Mesenchymal stem cell (in vitro differentiated cells and primary cell): ENCODE data around the gene XRCC5.

Experiments
- DNase-seq: peaks from one replicate; pipeline ENCODE4 v3.0.0-alpha.2; 2013
- H2AFZ ChIP-seq: one replicate; pipeline ENCODE4 v1.6.1; 2013; ENCODE audit warnings: low read depth, mild to moderate bottlenecking, control low read depth, inconsistent platforms, low read length, moderate library complexity
- H2AK5ac ChIP-seq: 2 replicates; pipeline ENCODE4 v1.6.1; 2013; ENCODE audit warnings: low read length, moderate library complexity, mild to moderate bottlenecking, inconsistent platforms; ENCODE audit not compliant: severe bottlenecking
- H2BK120ac ChIP-seq: one replicate; pipeline ENCODE4 v1.6.1; 2013; ENCODE audit warnings: low read depth, mild to moderate bottlenecking, inconsistent platforms, low read length, moderate library complexity
- H2BK12ac ChIP-seq, 2 experiments: one replicate each; pipeline ENCODE4 v1.6.1; 2013; ENCODE audit warnings: inconsistent platforms in 2 of 2, low read length in 2 of 2, mild to moderate bottlenecking in 2 of 2, moderate library complexity in 2 of 2, control low read depth in 1 of 2
- H2BK15ac ChIP-seq: one replicate; pipeline ENCODE4 v1.6.1; 2013; ENCODE audit warnings: mild to moderate bottlenecking, low read depth, inconsistent platforms; ENCODE audit not compliant: poor library complexity, severe bottlenecking
- H2BK5ac ChIP-seq: 2 replicates; pipeline ENCODE4 v1.6.1; 2013; ENCODE audit warnings: low read depth, mild to moderate bottlenecking, low read length, control low read depth, inconsistent platforms; ENCODE audit not compliant: poor library complexity, severe bottlenecking
- H3K14ac ChIP-seq, 2 experiments: one replicate each; pipeline ENCODE4 v1.6.1; 2013; ENCODE audit warnings: inconsistent platforms in 2 of 2, low read length in 2 of 2, control low read depth in 1 of 2, mild to moderate bottlenecking in 1 of 2, moderate library complexity in 1 of 2
- H3K18ac ChIP-seq, 2 experiments: one replicate each; pipeline ENCODE4 v1.6.1; 2013; ENCODE audit warnings: inconsistent platforms in 2 of 2, low read length in 2 of 2, control low read depth in 1 of 2, low read depth in 1 of 2, mild to moderate bottlenecking in 1 of 2
- H3K23ac ChIP-seq, 2 experiments: one replicate each; pipeline ENCODE4 v1.6.1; 2013; ENCODE audit warnings: inconsistent platforms in 2 of 2, low read length in 2 of 2, mild to moderate bottlenecking in 2 of 2, moderate library complexity in 2 of 2, control low read depth in 1 of 2
- H3K27ac ChIP-seq: 2 replicates; pipeline ENCODE4 v1.5.1; 2013; ENCODE audit warnings: mild to moderate bottlenecking, moderate library complexity, low read length, control low read depth, inconsistent platforms; ENCODE audit not compliant: poor library complexity, severe bottlenecking
- H3K27me3 ChIP-seq, 2 experiments: 2 replicates each; pipeline versions ENCODE4 v1.6.1 to v1.7.0; 2013; ENCODE audit warnings: low read length in 2 of 2, mild to moderate bottlenecking in 2 of 2, moderate library complexity in 2 of 2, control low read depth in 1 of 2, inconsistent platforms in 1 of 2; ENCODE audit not compliant: control insufficient read depth in 1 of 2, insufficient read depth in 1 of 2
- H3K36me3 ChIP-seq, 2 experiments: 2 replicates each; pipeline versions ENCODE4 v1.6.1 to v1.7.0; 2013; ENCODE audit warnings: low read length in 2 of 2, control low read depth in 1 of 2, inconsistent platforms in 1 of 2, low read depth in 1 of 2, mild to moderate bottlenecking in 1 of 2; ENCODE audit not compliant: insufficient read depth in 2 of 2, control insufficient read depth in 1 of 2
- H3K4ac ChIP-seq, 2 experiments: one replicate each; pipeline ENCODE4 v1.6.1; 2013; ENCODE audit warnings: inconsistent platforms in 2 of 2, low read length in 2 of 2, mild to moderate bottlenecking in 2 of 2, moderate library complexity in 2 of 2, control low read depth in 1 of 2, low read depth in 1 of 2
- H3K4me1 ChIP-seq: 2 replicates; pipeline ENCODE4 v1.6.1; 2013; ENCODE audit warnings: low read depth, low read length, control low read depth; ENCODE audit not compliant: control insufficient read depth, insufficient read depth
- H3K4me2 ChIP-seq: 2 replicates; pipeline ENCODE4 v1.6.1; 2013; ENCODE audit warnings: low read length, mild to moderate bottlenecking, inconsistent platforms; ENCODE audit not compliant: poor library complexity, severe bottlenecking
- H3K4me3 ChIP-seq, 2 experiments: 2 replicates each; pipeline versions ENCODE4 v1.5.1 to v1.7.0; 2013; ENCODE audit warnings: low read length in 2 of 2, mild to moderate bottlenecking in 2 of 2, control low read depth in 1 of 2, low read depth in 1 of 2; ENCODE audit not compliant: insufficient read depth in 1 of 2
- H3K79me1 ChIP-seq: replicated peaks from 2 replicates; pipeline ENCODE4 v1.6.1; 2013; ENCODE audit warnings: mild to moderate bottlenecking, control low read depth, low read length, inconsistent platforms; ENCODE audit not compliant: poor library complexity, severe bottlenecking
- H3K9ac ChIP-seq: 2 replicates; pipeline ENCODE4 v1.7.0; 2013; ENCODE audit warnings: mild to moderate bottlenecking, low read length, moderate library complexity
- H3K9me3 ChIP-seq: 2 replicates; pipeline ENCODE4 v1.7.0; 2013; ENCODE audit warnings: mild to moderate bottlenecking, low read length; ENCODE audit not compliant: control insufficient read depth
- H4K8ac ChIP-seq: one replicate; pipeline ENCODE4 v1.6.1; 2013; ENCODE audit warnings: inconsistent platforms, mild to moderate bottlenecking, low read length, moderate library complexity
- H4K91ac ChIP-seq: one replicate; pipeline ENCODE4 v1.6.1; 2013; ENCODE audit warnings: mild to moderate bottlenecking, low read length, inconsistent platforms
- WGBS: methylation state at CpG from one replicate; pipeline ENCODE4 v1.1.7; 2013; ENCODE audit warnings: mixed read lengths; 5-methylcytosine and 5-hydroxymethylcytosine counted together

The XRCC5 gene

DNA sequence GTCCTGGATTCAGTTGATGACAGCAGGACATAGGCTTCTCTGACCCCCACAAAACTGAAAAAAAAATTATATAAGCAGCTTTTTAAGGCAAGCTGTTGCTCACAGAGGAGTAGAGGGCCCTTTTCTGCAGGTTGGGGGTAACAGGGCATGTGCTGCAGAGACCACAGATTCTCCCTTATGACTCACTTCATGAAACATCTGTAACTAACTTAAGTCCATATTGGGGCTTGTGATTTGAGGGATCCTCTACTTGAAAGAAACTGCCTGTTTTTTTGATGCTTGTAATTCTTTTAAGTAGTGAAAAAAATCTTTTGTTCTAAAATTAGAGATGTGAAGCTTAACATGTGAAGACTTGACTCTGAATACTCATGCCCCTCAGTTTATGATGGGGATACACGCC, 33.4 kb downstream of the XRCC5 start:
- peak; percentile 41 for DNase-seq
- no peak overlapping the region for H3K4me3 ChIP-seq
- H4K8ac ChIP-seq = no peak overlapping the region
- H2AK5ac ChIP-seq = no peak overlapping the region
- H3K4me2 ChIP-seq = no peak overlapping the region
- H3K4me1 ChIP-seq = peaks cover 3% of the 10 kb centered on the region
- no peak overlapping the region for H3K14ac ChIP-seq
- 89% methylated on average over 1 of the region's 1 CpG for WGBS
- H3K36me3 ChIP-seq = peaks cover 20 to 97% of the 10 kb centered on the region in 2 experiments
- no peak overlapping the region for H3K18ac ChIP-seq
- no peak overlapping the region for H2BK12ac ChIP-seq
- no peak overlapping the region for H4K91ac ChIP-seq
- peaks cover 25% of the 10 kb centered on the region for H3K79me1 ChIP-seq
- H3K9ac ChIP-seq = peak overlapping the region; percentile 62
- H3K23ac ChIP-seq = no peak overlapping the region
- no peak overlapping the region for H2BK120ac ChIP-seq
- H3K27ac ChIP-seq = peak overlapping the region; percentile 32
- no peaks in the 10 kb centered on the region for H3K27me3 ChIP-seq
- no peak overlapping the region for H3K4ac ChIP-seq
- no peak overlapping the region for H2BK15ac ChIP-seq
- no peaks in the 10 kb centered on the region for H3K9me3 ChIP-seq
- no peak overlapping the region for H2BK5ac ChIP-seq
- no peak overlapping the region for H2AFZ ChIP-seq

DNA sequence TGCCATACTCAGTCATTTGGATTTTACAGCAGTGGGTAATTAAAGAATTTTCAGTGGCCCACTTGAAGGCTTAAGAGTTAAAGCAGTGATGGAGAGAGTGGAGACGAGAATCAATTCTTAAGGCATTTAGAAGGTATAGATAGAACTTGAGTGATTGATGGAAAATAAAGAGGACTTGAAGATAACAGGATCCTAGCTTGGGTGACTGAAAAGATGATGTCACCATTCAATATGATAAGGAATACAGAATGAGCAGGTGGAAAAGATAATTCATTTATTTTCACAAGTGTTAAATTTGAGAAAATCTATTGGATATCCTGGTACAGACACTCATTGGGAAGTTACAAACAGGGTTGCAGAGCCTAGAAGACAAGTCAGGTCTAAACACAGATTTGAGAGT, 35.2 kb downstream of the XRCC5 start:
- no peak overlapping the region for H3K27ac ChIP-seq
- peaks cover 3% of the 10 kb centered on the region for H3K4me1 ChIP-seq
- H3K18ac ChIP-seq = no peak overlapping the region
- no peak overlapping the region for H2AK5ac ChIP-seq
- H4K8ac ChIP-seq = no peak overlapping the region
- H4K91ac ChIP-seq = no peak overlapping the region
- no peak overlapping the region for H2BK5ac ChIP-seq
- H3K9me3 ChIP-seq = no peaks in the 10 kb centered on the region
- 98% methylated on average over 1 of the region's 1 CpG for WGBS
- H2AFZ ChIP-seq = no peak overlapping the region
- no peak overlapping the region for H2BK12ac ChIP-seq
- no peak overlapping the region for H3K23ac ChIP-seq
- DNase-seq = no peak
- peaks cover 19% of the 10 kb centered on the region for H3K79me1 ChIP-seq
- H3K9ac ChIP-seq = no peak overlapping the region
- H3K4me3 ChIP-seq = no peak overlapping the region
- H3K14ac ChIP-seq = no peak overlapping the region
- H3K4me2 ChIP-seq = no peak overlapping the region
- H3K4ac ChIP-seq = no peak overlapping the region
- no peak overlapping the region for H2BK15ac ChIP-seq
- H3K27me3 ChIP-seq = no peaks in the 10 kb centered on the region
- H3K36me3 ChIP-seq = peaks cover 19 to 97% of the 10 kb centered on the region in 2 experiments
- H2BK120ac ChIP-seq = no peak overlapping the region

DNA sequence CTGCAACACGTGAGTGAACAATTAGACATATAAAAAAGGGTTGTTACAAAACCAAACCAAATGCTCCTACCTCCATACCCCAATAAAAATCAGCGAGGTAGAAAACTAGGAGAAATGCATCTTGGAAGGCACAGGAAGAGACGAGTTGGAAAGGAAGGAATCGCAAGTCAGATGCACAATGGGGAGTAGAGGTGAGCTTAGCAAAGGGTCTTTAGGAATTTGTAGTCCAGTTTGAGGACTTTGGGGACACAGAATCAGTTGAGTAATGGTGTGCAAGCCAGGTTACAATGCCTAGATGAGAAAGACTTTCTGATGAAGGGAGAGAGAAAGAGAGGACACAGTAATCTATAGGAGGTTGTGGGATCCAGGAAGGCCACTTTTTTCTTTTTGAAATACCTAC, 35.7 kb downstream of the XRCC5 start:
- Histone ChIP-seq H2BK5ac (no peak overlapping the region), H2BK12ac (peak overlapping the region in 1 of 2 experiments; percentile 28), H3K4me1 (peaks cover 4% of the 10 kb centered on the region), H3K9ac (no peak overlapping the region), H3K9me3 (no peaks in the 10 kb centered on the region), H3K4ac (no peak overlapping the region), H3K4me3 (no peak overlapping the region), H3K14ac (no peak overlapping the region), H4K8ac (no peak overlapping the region), H4K91ac (no peak overlapping the region), H2BK15ac (no peak overlapping the region), H3K18ac (no peak overlapping the region), H3K27ac (no peak overlapping the region), H2BK120ac (no peak overlapping the region), H2AK5ac (no peak overlapping the region), H3K4me2 (no peak overlapping the region), H3K36me3 (peaks cover 20 to 97% of the 10 kb centered on the region in 2 experiments), H3K27me3 (no peaks in the 10 kb centered on the region), H3K79me1 (peaks cover 17% of the 10 kb centered on the region), H3K23ac (no peak overlapping the region), H2AFZ (no peak overlapping the region)
- 95% methylated on average over 3 of the region's 4 CpGs for WGBS
- DNase-seq = no peak

DNA sequence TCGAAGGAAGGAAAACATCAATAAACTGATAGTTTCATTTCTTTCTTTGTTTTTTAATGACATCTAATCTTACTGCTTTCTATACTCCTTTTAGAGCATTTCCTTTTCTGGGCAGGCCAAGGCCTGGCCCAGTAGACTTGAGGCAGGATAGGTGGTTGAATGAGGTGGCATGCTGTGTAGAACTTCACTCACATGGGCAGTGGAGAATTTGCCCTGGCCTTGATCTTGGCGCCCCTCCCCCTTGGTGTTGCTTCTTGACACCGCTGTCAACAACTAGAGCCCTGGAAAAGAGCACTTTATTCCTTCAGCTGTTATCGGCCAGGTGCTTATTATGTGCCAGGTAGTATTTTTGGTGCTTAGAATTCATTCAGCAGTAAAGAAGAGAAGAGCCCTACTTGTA, 37.4 kb downstream of the XRCC5 start:
- no peak overlapping the region for H3K4ac ChIP-seq
- no peak overlapping the region for H2BK5ac ChIP-seq
- H3K4me1 ChIP-seq = peaks cover 4% of the 10 kb centered on the region
- H3K9ac ChIP-seq = no peak overlapping the region
- 64% methylated on average over 3 of the region's 4 CpGs for WGBS
- no peak overlapping the region for H4K91ac ChIP-seq
- H3K18ac ChIP-seq = no peak overlapping the region
- no peaks in the 10 kb centered on the region for H3K9me3 ChIP-seq
- H3K27me3 ChIP-seq = no peaks in the 10 kb centered on the region
- H2BK15ac ChIP-seq = no peak overlapping the region
- no peak overlapping the region for H2BK12ac ChIP-seq
- H3K4me2 ChIP-seq = no peak overlapping the region
- no peak overlapping the region for H3K14ac ChIP-seq
- DNase-seq = no peak
- no peak overlapping the region for H4K8ac ChIP-seq
- no peak overlapping the region for H2BK120ac ChIP-seq
- peaks cover 17% of the 10 kb centered on the region for H3K79me1 ChIP-seq
- H3K4me3 ChIP-seq = no peak overlapping the region
- no peak overlapping the region for H2AFZ ChIP-seq
- no peak overlapping the region for H3K23ac ChIP-seq
- H3K27ac ChIP-seq = no peak overlapping the region
- peaks cover 18 to 97% of the 10 kb centered on the region in 2 experiments for H3K36me3 ChIP-seq
- no peak overlapping the region for H2AK5ac ChIP-seq
